Measurements from ENCODE around the gene BAIAP2.

Gene BAIAP2, protein sequence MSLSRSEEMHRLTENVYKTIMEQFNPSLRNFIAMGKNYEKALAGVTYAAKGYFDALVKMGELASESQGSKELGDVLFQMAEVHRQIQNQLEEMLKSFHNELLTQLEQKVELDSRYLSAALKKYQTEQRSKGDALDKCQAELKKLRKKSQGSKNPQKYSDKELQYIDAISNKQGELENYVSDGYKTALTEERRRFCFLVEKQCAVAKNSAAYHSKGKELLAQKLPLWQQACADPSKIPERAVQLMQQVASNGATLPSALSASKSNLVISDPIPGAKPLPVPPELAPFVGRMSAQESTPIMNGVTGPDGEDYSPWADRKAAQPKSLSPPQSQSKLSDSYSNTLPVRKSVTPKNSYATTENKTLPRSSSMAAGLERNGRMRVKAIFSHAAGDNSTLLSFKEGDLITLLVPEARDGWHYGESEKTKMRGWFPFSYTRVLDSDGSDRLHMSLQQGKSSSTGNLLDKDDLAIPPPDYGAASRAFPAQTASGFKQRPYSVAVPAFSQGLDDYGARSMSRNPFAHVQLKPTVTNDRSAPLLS

DNA sequence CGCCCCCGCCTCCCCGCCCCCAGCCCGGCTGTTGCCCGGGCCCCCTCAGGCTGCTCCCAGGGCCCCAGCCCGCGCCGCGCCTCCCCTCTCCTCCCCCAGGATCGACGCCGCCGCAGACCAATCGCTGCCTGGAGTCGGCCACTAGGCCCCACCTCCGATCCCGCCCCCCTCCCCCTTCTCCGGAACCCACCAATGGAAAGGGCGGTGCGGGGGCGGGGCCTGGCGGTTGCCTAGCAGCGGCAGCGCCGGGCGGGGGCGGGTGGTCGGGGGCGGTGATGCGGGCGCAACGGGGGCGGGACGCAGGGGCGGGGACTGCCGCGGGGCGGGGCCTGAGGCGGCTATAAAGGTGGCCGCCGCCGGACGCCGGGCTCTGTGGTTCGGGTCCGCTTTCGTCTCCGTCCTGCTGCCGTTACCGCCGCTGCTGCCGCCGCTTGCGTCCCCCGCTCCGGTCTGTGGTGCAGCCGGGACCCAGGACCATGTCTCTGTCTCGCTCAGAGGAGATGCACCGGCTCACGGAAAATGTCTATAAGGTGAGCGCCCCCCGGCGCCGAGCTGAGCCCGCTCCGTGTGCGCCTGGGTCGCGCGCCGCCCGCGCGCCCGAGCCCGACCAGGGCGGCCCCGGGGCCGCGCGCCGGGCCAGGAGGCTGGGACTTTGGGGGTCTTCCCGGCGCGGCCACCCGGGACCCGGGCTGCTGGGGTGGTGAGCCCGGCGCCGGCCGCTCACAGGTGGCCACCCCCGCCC is at the start of gene BAIAP2:
Gene BAIAP2 (plus strand): TSS at position 373 of the 742 bp plus-strand sequence. CDS start 104 bp downstream, at position 477.
- DNase-seq = peak; percentile 98

DNA sequence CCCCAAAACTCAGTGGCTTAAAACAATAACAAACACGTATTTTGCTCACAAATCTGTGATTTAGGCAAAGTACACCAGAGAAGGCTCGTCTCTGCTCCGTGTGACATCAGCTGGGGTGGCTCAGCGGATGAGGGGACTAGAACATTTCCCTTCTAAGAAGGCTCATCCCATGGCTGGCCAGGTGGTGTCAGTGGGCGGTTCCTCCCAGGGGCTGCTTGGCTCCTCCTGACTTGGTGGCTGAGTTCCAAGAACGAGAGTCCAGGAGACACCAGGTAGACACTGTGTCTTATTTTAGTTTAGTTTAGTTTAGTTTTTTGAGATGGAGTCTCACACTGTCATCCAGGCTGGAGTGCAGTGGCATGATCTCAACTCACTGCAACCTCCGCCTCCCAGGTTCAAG is 48.9 kb upstream of the BAIAP2 start:
- DNase-seq = no peak

DNA sequence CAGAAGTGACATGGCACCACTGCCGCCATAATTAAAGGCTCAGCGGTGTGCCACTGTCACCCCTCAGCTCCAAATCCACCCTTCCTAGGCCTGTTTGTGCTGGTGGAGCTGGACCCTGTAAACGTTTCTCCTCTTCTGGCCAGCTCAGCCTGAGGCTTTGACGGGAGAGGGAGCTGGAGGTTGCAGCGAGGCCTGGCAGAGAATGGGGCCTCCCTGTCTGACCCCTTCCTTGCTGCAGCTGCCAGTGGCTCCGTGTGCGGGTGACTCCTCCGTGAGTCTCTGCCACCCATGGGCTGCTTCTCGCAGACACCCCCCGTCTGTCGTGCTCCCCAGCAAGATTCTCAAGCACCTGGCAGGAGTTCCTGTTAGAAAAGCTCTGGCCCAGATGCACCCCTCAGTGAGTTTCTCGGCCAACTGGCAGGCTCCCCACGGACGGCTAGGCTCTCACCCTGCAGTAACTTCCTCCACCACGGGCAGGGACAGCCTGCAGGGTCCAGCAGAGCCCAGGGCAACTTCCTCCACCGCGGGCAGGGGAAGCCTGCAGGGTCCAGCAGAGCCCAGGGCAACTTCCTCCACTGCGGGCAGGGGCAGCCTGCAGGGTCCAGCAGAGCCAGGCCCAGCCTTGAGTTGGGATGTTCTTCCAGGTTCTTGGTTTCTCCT is 48.0 kb upstream of the BAIAP2 start:
- no peak for DNase-seq

DNA sequence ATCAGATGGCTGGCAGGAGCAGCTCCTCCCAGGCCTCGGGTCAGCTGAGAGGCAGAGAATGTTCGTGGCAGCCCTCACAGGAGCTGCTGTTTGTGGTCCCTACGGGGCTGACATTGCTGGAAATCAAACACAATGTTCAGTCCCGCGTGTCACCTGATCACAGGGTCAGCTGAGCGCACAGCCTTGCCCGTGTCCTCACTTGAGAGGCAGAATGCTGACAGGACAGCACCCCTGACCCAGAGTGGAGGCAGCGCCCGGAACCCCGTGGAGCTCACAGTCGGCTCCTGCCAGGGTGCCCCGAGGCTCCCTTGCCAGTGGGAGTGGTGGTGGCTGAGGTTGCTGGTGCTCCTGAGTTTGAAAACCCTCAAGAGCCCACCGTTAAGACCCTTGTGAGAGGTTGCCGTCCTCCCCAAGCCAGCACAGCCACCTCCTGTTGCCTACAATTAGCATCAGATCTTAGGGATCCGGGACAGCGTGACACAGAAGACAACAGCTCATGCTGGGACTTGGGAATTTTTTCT is 47.0 kb upstream of the BAIAP2 start:
- DNase-seq = no peak

DNA sequence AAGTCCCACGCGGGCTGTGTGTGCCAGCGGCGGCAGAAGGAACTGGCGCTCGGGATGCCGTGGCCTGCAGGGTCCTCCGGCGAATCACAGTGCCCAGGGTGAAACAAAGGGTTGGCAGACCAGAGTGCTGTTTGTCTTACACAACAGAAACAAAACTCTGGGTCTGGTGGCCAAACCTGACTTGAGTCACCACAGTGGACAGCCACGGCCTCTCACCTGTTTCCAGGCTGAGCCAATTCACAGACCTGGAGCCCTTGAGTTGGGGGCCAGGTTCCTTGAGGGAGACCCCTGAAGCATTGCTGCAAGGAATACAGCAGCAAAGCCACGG is 45.4 kb upstream of the BAIAP2 start:
- no peak for DNase-seq

DNA sequence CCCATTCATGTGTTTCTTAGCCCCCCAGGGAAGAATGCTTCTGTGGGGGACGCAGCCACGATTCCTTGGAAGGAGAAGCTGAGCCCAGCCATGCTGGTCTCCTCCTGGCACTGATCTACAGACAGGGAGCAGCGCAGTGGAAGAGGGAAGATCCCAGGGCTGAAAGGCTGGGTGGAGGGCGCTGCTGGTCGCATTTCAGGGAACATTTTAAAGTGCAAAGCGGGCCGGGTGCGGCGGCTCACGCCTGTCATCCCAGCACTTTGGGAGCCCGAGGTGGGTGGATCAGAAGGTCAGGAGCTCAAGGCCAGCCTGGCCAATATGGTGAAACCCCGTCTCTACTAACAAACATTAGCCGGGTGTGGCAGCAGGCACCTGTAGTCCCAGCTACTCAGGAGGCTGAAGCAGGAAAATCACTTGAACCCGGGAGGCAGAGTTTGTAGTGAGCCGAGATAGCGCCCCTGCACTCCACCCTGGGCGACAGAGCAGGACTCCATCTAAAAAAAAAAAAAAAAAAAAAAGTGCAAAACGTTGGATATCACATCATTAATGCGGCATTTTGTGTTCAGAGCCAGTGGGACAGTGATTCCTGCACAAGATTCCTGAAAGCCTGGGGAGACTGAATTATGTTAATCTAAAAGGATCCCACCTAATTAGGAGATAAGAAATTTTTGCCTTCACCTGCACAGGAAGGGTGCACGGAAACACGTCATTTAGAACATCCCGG is 43.9 kb upstream of the BAIAP2 start:
- no peak for DNase-seq

DNA sequence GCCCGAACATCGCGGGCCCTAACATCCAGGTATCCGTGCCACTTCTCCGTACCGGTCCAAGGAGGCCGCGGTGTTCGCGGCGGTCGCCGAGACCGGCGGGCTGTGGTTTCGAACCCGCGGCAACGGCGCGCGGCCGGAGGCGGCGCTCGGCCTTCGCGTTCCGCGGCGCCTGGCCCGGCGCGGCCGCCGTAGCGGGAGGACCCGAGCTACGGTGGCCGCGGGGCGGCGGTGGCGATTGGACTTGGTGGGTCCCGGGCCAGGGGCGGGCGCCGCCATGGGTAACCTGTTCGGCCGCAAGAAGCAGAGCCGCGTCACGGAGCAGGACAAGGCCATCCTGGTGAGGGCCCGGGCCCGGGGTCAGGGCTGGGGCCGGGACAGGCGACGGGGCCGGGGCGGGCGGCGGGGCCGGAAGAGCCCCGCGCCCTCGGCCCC is 43.3 kb upstream of the BAIAP2 start, which contains the start of gene CHMP6:
Gene CHMP6 (plus strand): TSS at position 197 of the 432 bp plus-strand sequence. CDS start 78 bp downstream, at position 275.
- DNase-seq = peak; percentile 80

DNA sequence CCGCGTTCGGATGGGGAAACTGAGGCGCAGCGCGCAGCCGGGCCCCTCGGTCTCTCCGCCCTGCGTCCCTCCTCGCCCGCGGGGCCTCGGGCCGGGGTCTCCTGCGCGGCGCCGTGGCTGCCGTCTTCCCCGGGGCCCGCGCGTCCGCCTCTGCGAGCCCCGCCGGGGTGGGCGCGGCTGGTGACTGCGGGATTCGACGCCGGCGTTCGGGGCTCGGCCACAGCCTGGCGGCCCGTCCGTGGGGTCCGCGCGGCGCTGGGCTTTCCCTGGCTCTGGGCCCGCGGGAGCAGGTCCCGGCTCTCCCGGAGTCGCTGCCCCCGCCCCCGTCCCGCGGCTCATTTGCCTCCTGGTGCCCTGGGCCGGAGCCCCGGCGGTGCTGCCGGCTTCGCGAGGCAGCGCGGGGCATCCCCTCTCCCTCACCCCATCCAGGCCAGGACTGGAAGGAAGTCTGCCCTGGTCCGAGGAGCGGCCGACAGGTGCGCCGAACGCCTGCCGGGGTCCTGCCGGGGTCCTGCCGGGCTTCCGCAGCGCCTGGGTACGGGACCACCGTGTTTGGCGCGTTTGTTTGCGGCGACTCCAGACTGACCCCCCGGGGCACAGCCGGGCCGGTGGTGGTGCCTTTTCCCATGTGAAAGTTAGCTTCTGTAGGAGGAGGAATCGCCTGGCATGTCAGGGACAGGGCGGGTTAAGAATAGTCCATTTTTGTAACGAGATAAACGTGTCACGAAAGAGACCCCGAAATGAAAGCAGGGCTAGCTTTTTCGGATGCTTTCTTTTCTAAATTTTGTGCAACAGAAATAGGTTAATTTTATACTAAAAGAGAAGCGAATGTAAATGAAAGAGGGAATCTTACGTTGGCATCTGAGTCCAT is 42.6 kb upstream of the BAIAP2 start:
- no peak for DNase-seq

DNA sequence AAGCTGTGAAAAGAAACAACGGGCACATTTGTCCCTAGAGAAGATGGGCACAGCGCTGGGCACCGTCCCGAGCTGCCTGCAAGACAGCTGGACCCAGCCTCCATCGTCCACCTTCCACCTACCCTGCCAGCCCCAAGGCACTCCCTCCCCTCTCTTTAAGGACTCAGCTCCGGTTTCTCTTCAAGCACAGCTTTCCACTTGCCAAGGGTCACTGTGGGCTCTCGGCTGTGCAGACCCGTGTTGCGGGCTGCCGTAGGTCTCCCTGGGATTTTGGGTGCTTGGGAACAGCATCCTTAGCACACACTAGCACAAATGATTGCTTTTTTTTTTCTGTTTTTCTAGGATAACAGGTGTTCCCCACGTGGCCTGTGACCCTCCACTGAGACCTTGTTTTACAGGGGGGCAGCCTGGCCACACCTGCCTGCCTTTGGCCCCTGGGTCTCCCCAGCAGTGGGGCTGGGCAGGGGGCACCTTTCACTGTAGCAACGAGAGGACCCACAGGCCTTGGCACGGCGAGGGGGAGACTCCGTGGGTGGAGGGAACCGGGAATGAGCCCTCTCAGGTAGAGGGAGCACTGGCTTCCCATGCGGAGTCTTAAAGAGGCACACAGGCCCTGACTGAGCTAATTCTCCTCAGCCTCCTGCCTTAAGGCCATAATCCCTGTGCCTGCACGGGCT is 41.9 kb upstream of the BAIAP2 start:
- DNase-seq = no peak

DNA sequence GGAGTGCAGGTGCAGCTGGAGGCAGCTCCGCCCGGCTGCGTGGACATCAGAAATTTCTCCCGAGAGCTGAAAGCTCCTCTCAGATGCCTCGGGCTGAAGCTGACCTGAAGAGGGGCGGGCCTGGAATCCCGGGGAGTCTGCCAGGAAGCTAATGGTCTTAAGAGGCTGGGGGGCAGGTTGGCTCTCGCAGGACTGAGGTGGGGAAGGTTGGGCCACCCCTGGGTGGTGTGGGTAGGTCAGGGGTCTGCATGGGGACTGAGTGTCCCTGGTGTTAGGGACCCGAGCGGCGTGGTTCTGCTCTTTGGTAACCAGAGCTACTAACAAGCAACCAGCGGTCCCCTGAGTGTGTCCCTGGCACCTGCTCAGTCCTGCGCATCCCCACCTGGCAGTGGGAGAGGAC is 39.8 kb upstream of the BAIAP2 start:
- DNase-seq = no peak

DNA sequence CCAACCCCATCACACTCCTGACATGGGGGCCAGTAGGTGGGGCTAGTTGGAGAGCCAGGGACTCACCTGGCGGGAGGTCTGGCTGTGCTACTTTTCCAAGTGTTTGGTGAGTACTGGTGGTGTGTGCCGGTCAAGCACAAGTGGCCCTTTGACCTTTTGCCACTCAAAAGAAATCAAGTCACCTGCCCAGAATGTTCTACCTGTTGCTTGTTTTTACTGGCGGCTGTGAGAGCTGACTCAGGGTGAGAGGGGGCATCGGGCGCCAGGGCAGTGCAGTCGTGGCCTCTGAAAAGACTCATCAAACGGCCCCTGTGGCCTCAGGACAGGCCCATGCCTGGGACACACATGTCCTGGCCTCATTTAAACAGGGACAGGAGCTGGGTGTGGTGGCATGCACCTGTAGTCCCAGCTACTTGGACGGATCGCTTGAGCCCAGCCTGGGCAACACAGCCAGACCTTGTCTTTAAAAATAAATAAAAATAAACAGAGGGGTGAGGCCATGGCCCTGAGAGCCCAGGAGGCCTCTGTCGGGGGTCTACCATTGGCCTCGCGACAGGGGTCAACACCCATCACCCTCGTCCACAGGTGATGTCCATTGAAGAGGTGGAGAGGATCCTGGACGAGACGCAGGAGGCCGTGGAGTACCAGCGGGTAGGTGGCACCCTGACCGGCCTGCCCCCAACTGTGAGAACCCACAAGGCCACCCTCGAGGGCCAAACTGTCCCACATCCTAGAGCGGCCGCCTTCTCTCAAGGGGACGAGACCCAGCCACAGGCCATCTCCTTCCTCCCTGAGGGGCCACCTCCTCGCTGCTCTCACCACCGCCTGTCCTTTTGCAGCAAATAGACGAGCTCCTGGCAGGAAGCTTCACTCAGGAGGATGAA is 38.3 kb upstream of the BAIAP2 start:
- no peak for DNase-seq

DNA sequence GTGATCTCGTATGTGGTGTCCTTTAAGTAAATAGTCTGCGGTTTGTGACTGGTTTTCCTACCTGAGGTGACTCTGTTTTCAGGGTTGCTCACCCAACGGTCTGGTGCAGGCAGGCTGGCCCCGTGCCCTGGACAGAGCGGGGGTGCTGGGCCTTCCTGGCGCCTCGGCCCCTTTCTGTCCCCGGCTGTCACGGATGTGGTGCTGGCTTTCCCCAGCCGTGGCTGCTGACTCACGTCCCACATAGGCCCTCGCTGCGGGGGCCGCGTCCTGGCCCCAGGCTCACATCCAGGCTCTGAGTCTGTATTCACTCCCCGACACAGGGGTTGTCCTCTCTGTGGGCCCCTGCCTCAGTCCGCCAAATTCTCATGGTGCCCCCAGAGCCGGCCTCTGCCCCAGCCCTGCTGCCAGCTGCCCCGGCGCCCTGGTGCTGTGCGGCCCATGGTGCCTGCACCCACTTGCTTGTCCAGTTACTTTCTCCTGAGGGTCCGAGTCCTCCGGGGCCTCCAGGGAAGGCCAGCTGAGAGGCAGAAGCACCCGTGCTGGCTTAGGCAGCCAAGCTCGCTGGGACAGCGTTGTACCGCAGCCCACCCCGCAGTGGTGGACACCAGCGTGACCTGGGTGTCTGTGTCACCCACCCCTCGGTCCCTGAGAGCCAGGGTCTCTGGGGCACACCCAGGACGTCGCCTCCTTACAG is 37.4 kb upstream of the BAIAP2 start:
- no peak for DNase-seq

DNA sequence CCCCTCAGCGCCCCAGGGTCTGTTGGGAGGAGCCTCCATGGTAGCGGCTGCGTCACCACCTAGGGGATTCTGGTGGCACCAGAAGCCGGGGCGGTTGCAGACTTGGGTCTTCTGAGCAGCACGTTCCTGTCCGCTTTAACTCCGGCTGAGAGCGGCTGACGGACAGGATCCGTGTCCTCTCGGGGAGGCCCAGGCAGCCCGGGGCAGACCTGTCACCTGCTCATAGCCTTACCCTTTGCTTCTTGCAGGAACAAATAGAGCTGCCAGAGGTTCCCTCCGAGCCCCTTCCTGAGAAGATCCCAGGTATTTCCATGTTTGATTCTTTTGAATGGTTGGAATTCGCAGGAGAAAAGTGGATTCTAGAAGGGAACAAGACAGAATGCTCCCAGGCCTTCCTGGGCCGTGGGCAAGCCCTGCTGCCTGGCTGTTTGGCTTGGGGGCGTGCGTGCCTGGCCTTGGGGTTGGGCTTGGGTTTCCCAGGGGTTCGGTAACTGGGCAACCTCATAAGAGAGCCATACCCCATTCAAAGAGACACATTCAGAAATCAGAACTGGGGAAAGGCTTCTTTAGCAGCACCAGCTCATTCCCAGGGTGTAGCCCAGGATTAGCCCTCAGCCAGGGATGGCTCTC is 36.7 kb upstream of the BAIAP2 start:
- no peak for DNase-seq

DNA sequence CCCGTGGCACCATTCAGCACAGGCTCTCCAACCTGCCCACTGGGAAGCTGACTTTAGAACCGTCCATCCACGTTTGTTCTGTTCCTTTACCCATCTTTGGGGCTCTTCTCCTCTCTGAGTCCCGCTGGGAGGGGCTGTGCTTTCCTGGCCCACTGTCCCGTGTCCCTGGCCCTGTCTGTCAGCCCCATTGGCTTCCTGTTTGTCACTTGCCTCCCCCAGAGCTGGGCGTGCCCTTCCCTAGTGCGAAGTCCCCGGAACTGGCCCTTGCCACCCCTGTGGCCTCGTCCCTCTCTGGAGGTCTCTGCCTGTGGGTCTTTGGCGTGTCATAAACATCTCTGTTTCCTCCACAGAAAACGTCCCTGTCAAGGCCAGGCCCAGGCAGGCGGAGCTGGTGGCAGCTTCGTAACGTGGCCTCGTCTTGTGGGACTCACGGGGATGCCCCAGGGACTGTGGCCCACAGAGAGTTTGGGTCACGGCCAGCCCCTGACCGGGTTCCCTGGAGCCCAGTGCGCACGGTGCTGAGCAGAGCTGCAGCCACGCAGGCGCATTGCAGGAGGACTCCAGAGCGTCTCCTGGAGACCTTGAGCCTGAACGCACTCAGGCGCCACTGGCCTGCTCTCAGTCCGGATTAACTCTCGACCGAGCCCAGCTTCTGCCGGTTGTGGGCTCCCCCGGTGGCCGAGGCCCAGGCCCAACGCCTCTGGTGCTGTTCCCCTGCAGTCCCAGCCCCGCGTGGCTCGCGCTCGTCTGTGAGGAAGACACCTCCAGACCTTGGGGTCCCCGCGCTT is 36.0 kb upstream of the BAIAP2 start:
- no peak for DNase-seq

DNA sequence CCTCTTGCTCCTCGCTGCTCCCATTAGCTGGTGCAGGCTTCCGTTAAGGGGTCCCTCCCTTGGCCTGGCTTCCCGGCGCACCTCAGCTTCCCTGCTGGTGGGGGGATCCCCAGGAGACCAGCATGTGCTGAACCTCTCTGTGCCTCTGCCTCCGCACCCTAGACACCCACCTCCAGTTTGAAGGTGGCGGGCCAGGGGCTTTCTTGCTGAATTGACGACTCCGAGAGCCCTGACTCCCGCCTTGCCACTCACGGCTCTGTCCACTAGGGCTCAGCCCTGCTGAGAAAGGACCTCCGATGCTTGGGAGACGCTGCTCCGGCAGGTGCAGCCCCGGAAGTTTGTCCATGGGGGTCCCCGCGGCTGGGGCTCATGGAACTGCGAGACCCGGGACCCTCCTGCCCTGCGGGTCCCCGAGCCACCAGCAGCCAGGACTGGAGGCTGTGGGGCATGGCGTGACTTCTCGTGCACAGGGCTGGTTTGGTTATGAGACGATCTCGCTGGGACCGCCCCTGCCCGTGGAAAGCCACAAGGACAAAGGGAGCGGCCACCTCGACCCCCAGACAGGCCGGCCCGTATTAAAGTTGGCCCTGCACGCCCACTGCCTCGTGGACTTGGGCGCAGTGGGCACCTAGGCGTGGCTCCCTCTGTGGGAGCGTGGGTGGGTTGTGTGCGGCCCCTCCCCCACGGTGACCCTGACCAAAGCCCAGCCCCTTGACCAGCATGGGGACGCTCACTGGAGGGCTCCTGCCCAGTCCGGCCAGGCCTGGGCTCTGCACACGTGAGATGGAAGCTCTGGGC is 35.2 kb upstream of the BAIAP2 start:
- no peak for DNase-seq

DNA sequence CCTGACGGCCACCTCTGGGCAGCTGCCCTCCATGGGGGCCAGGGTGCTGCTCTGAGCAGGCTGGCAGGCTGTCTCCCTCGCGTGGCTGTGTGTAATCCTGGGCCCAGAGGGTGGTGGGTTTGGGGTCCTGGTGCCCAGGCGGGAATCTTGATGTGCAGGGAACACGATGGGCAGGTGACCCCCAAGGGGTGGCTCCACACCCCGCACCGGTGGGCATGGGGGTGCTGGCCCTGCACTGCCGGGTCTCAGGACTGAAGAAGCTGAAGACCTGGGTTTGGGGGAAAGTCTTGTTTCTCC is 34.7 kb upstream of the BAIAP2 start:
- no peak for DNase-seq

All from activated CD4-positive, alpha-beta T cell treated with anti-CD3 and anti-CD28 coated beads for 48 hours (primary cell).